ENCODE measurements around the gene ABCC5.

- TF ChIP-seq CTCF (conservative IDR thresholded peaks at IDR 0.05; ENCODE audit: low read length) (no peak), EZH2phosphoT487 (IDR thresholded peaks at IDR 0.05; ENCODE audit: borderline replicate concordance) (no peak)
Measured at GRCh38 chr3:184011230-184011876, 6.3 kb downstream of the ABCC5 start.

Measured in Loucy (cell line).